H1 (cell line): ENCODE data around the gene COL2A1. TPM values are rescaled to one million over a fixed set of nuclear protein-coding genes. Genes with fewer than 3 reads are reported as not detected.

Experiments used
- CTCF ChIA-PET: fragments of 300-600 bp; sonication (Branson Sonifier 250); formaldehyde crosslinking; loops from one replicate; lab custom pipeline; 2021; ENCODE audit not compliant: partially characterized antibody; lab: Charles Lee
- POLR2A ChIA-PET: fragments of 300-600 bp; sonication (Branson Sonifier 250); formaldehyde crosslinking; loops from one replicate; lab custom pipeline; 2021; ENCODE audit warnings: inconsistent platforms; ENCODE audit not compliant: partially characterized antibody; lab: Charles Lee
- DNase-seq, 2 experiments: peaks; one replicate each; pipeline versions ENCODE4 v3.0.0 to v3.0.0-alpha.2; 2010 to 2022; ENCODE audit warnings: low spot score in 2 of 2, low read depth in 1 of 2, mixed read lengths in 1 of 2
- FAIRE-seq: peaks from 2 replicates; lab custom pipeline; 2011; peaks lifted over from hg19 to GRCh38; lab: Jason Lieb, UNC
- H2AFZ ChIP-seq: 2 replicates; pipeline ENCODE4 v1.8.1; 2012; ENCODE audit warnings: low read length, inconsistent platforms
- H2AK5ac ChIP-seq: 2 replicates; pipeline ENCODE4 v1.6.1; 2013; ENCODE audit warnings: low read depth, low read length
- H2BK120ac ChIP-seq: replicated peaks from 2 replicates; pipeline ENCODE3; 2013; ENCODE audit warnings: low read depth, low read length, inconsistent platforms
- H2BK12ac ChIP-seq: 2 replicates; pipeline ENCODE4 v1.6.1; 2013; ENCODE audit warnings: low read depth, low read length
- H2BK15ac ChIP-seq: 2 replicates; pipeline ENCODE4 v1.6.1; 2013; ENCODE audit warnings: low read length
- H2BK20ac ChIP-seq: 2 replicates; pipeline ENCODE4 v1.6.1; 2013; ENCODE audit warnings: low read length
- H2BK5ac ChIP-seq: 2 replicates; pipeline ENCODE4 v1.6.1; 2013; ENCODE audit warnings: low read depth, low read length
- H3K14ac ChIP-seq: 2 replicates; pipeline ENCODE4 v1.6.1; 2013; ENCODE audit warnings: inconsistent platforms; ENCODE audit not compliant: insufficient read length
- H3K18ac ChIP-seq: 2 replicates; pipeline ENCODE4 v1.6.1; 2013; ENCODE audit warnings: low read length; ENCODE audit errors: extremely low read depth
- H3K23ac ChIP-seq: 2 replicates; pipeline ENCODE4 v1.6.1; 2013; ENCODE audit warnings: inconsistent platforms; ENCODE audit not compliant: insufficient read length
- H3K23me2 ChIP-seq: 2 replicates; pipeline ENCODE4 v1.6.1; 2013; ENCODE audit warnings: low read depth, low read length
- H3K27ac ChIP-seq: 2 replicates; pipeline ENCODE4 v1.6.1; 2011; ENCODE audit warnings: low read depth, low read length, inconsistent platforms
- H3K27me3 ChIP-seq, 4 experiments: replicated peaks in 1 of 4; 1 replicate in 1 of 4; 2 replicates in 3 of 4; pipeline versions ENCODE4 v1.6.1 to v1.8.1; 2011 to 2013; ENCODE audit warnings: low read length in 3 of 4, mild to moderate bottlenecking in 3 of 4, inconsistent platforms in 2 of 4, mixed read lengths in 2 of 4, moderate library complexity in 1 of 4; ENCODE audit not compliant: control insufficient read depth in 3 of 4, insufficient read depth in 3 of 4; ENCODE audit errors: extremely low read depth in 1 of 4
- H3K36me3 ChIP-seq, 4 experiments: 2 replicates each; pipeline versions ENCODE4 v1.6.1 to v1.8.1; 2011 to 2013; ENCODE audit warnings: mild to moderate bottlenecking in 4 of 4, low read length in 3 of 4, moderate library complexity in 2 of 4, control low read depth in 1 of 4, inconsistent platforms in 1 of 4; ENCODE audit not compliant: insufficient read depth in 4 of 4, control insufficient read depth in 2 of 4
- H3K4ac ChIP-seq: replicated peaks from 2 replicates; pipeline ENCODE3; 2013; ENCODE audit warnings: low read length, low read depth, mixed read lengths, inconsistent platforms; ENCODE audit not compliant: insufficient read length
- H3K4me1 ChIP-seq, 4 experiments: replicated peaks in 1 of 4; 1 replicate in 1 of 4; 2 replicates in 3 of 4; pipeline versions ENCODE4 v1.6.1 to v1.8.1; 2011 to 2013; ENCODE audit warnings: low read length in 3 of 4, inconsistent platforms in 2 of 4, mixed read lengths in 1 of 4; ENCODE audit not compliant: insufficient read depth in 4 of 4, control insufficient read depth in 3 of 4
- H3K4me2 ChIP-seq, 2 experiments: 2 replicates each; pipeline versions ENCODE4 v1.6.1 to v1.8.1; 2011 to 2013; ENCODE audit warnings: low read depth in 2 of 2, low read length in 2 of 2, control low read depth in 1 of 2, inconsistent platforms in 1 of 2, mild to moderate bottlenecking in 1 of 2; ENCODE audit not compliant: insufficient read depth in 1 of 2
- H3K4me3 ChIP-seq, 4 experiments: fragments of 200-600, 300-600 bp in 1 of 4; sonication (generic), shearing (Covaris generic), sonication (Bioruptor Twin) in 1 of 4; 2 replicates each; pipeline versions ENCODE4 v1.5.1 to v1.8.1; 2011 to 2016; ENCODE audit warnings: low read length in 4 of 4, low read depth in 3 of 4, control low read depth in 2 of 4, inconsistent platforms in 2 of 4, mild to moderate bottlenecking in 2 of 4, mixed read lengths in 1 of 4, moderate library complexity in 1 of 4; ENCODE audit not compliant: insufficient read depth in 2 of 4; ENCODE audit errors: extremely low read depth in 1 of 4
- H3K56ac ChIP-seq: replicated peaks from 2 replicates; pipeline ENCODE3; 2013; ENCODE audit warnings: low read depth, mild to moderate bottlenecking, mixed read lengths, low read length, inconsistent platforms; ENCODE audit not compliant: insufficient read length
- H3K79me1 ChIP-seq: 2 replicates; pipeline ENCODE4 v1.6.1; 2013; ENCODE audit warnings: low read depth, low read length, control low read depth
- H3K79me2 ChIP-seq, 2 experiments: 2 replicates each; pipeline versions ENCODE4 v1.6.1 to v1.8.1; 2012 to 2013; ENCODE audit warnings: low read length in 2 of 2, mild to moderate bottlenecking in 2 of 2, inconsistent platforms in 1 of 2; ENCODE audit not compliant: insufficient read depth in 2 of 2, control insufficient read depth in 1 of 2
- H3K9ac ChIP-seq, 4 experiments: replicated peaks in 1 of 4; 1 replicate in 1 of 4; 2 replicates in 3 of 4; pipeline versions ENCODE4 v1.6.1 to v1.8.1; 2011 to 2013; ENCODE audit warnings: low read depth in 3 of 4, low read length in 3 of 4, control low read depth in 2 of 4, mild to moderate bottlenecking in 2 of 4, moderate library complexity in 2 of 4, inconsistent platforms in 1 of 4; ENCODE audit errors: extremely low read depth in 1 of 4
- H3K9me3 ChIP-seq, 2 experiments: 2 replicates each; pipeline versions ENCODE4 v1.6.1 to v1.8.1; 2012 to 2013; ENCODE audit warnings: mild to moderate bottlenecking in 2 of 2, moderate library complexity in 2 of 2, control low read depth in 1 of 2, inconsistent platforms in 1 of 2, low read depth in 1 of 2, low read length in 1 of 2, mixed read lengths in 1 of 2; ENCODE audit not compliant: insufficient read depth in 2 of 2
- H4K20me1 ChIP-seq, 2 experiments: replicated peaks in 1 of 2; 2 replicates each; pipeline versions ENCODE3 to v1.8.1; 2011 to 2013; ENCODE audit warnings: inconsistent platforms in 2 of 2, low read length in 2 of 2, mild to moderate bottlenecking in 1 of 2; ENCODE audit not compliant: insufficient read depth in 2 of 2, control insufficient read depth in 1 of 2
- H4K5ac ChIP-seq: 2 replicates; pipeline ENCODE4 v1.6.1; 2013; ENCODE audit warnings: low read length, low read depth, mixed read lengths, inconsistent platforms; ENCODE audit not compliant: insufficient read length
- H4K8ac ChIP-seq: 2 replicates; pipeline ENCODE4 v1.8.0; 2013; ENCODE audit warnings: mild to moderate bottlenecking, moderate library complexity, low read length, inconsistent platforms; ENCODE audit not compliant: insufficient read depth; ENCODE audit errors: extremely low read depth
- H4K91ac ChIP-seq: replicated peaks from 2 replicates; pipeline ENCODE3; 2013; ENCODE audit warnings: low read length, mixed read lengths, inconsistent platforms; ENCODE audit not compliant: insufficient read length
- BCL11A ChIP-seq, 2 experiments: IDR thresholded peaks; one replicate each; pipeline ENCODE4 v1.6.1; 2011; ENCODE audit warnings: low read depth in 2 of 2, low read length in 2 of 2, mild to moderate bottlenecking in 2 of 2
- BRCA1 ChIP-seq: IDR thresholded peaks from 2 replicates; pipeline ENCODE4 v1.6.1; 2012; ENCODE audit warnings: low read depth, low read length, improper control_type of control experiment
- HDAC6 ChIP-seq: IDR thresholded peaks from one replicate; pipeline ENCODE4 v1.7.1; 2012; ENCODE audit warnings: low read depth, mild to moderate bottlenecking, inconsistent platforms, low read length, moderate library complexity
- NANOG ChIP-seq: IDR thresholded peaks from 2 replicates; pipeline ENCODE4 v1.6.1; 2011; ENCODE audit warnings: low read length, low read depth, mild to moderate bottlenecking, inconsistent platforms; ENCODE audit not compliant: insufficient read depth, poor library complexity, severe bottlenecking
- POU5F1 ChIP-seq: IDR thresholded peaks from 2 replicates; pipeline ENCODE4 v1.6.1; 2011; ENCODE audit warnings: low read depth, mild to moderate bottlenecking, low read length, moderate library complexity
- RAD21 ChIP-seq, 2 experiments: IDR thresholded peaks in 1 of 2; conservative IDR thresholded peaks in 1 of 2; 2 replicates each; pipeline ENCODE4 v1.6.1; 2011; ENCODE audit warnings: low read depth in 2 of 2, low read length in 2 of 2, improper control_type of control experiment in 1 of 2, inconsistent platforms in 1 of 2, mild to moderate bottlenecking in 1 of 2, moderate library complexity in 1 of 2
- RXRA ChIP-seq: IDR thresholded peaks from 2 replicates; pipeline ENCODE4 v1.6.1; 2011; ENCODE audit warnings: low read depth, mild to moderate bottlenecking, low read length, moderate library complexity; ENCODE audit not compliant: insufficient read depth
- SIN3A ChIP-seq, 2 experiments: IDR thresholded peaks in 1 of 2; conservative IDR thresholded peaks in 1 of 2; 2 replicates each; pipeline ENCODE4 v1.6.1; 2011 to 2012; ENCODE audit warnings: low read length in 2 of 2, improper control_type of control experiment in 1 of 2, low read depth in 1 of 2, mild to moderate bottlenecking in 1 of 2
- SIX5 ChIP-seq: IDR thresholded peaks from 2 replicates; pipeline ENCODE4 v1.6.1; 2011; ENCODE audit warnings: mild to moderate bottlenecking, low read depth, low read length
- YY1 ChIP-seq: IDR thresholded peaks from 2 replicates; pipeline ENCODE4 v1.6.1; 2011; ENCODE audit warnings: low read depth, mild to moderate bottlenecking, low read length
- WGBS, 2 experiments: shearing (Covaris generic) in 1 of 2; methylation state at CpG; one replicate each; pipeline versions ENCODE4 v1.1.6 to v1.1.7; 2013 to 2015; ENCODE audit warnings: low lambda C conversion rate in 2 of 2, mixed read lengths in 2 of 2, inconsistent platforms in 1 of 2, low coverage in 1 of 2, missing lambda C conversion rate in 1 of 2; ENCODE audit not compliant: insufficient replicate concordance in 2 of 2, insufficient coverage in 1 of 2, insufficient read length in 1 of 2; ENCODE audit errors: extremely low coverage in 1 of 2, missing lambda C conversion rate in 1 of 2; 5-methylcytosine and 5-hydroxymethylcytosine counted together
- polyA plus RNA-seq, 7 experiments: library from polyadenylated mRNA; depleted of rRNA in 3 of 7; stranded (reverse) in 5 of 7; unstranded in 2 of 7; fragments of >200 nt in 5 of 7; fragments of 200-250 nt in 2 of 7; gene quantifications; 1 replicate in 5 of 7; 2 replicates in 1 of 7; 4 replicates in 1 of 7; pipeline versions ENCODE4 v1.2.1 to v1.2.3, GENCODE V29; 2011 to 2013; ENCODE audit warnings: missing spikeins in 2 of 7, mixed read lengths in 2 of 7
- total RNA-seq: library from RNA; stranded (reverse); fragmentation: NEBNext Ultra II Directional; extraction: Animal tissue kit (Norgen Biotek cat#: 25700); gene quantifications from 2 replicates; pipeline ENCODE4 v1.2.1, GENCODE V29; 2021

COL2A1 gene
- total and polyA plus RNA-seq, 2 of the 8 experiments (the other 6 are each of a cell fraction or from before 2014, with no cell fraction given), result 4.2 to 14.6 TPM

DNA sequence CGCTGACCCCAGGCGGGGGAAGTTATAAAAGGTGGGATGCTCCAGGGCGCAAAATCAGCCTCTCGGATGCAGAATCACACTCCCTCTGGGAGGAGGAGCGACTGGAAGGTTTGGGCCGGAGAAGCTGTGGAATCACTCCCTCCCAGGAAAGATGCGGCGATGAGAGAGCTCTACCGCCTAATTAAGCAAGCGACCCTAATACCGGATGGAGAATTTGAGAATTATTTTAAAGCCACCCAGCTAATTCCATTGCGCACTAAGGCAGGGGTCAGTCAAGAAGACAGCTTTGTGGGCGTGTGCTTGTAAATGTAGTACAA, 1.9 kb downstream of the COL2A1 start:
- Histone ChIP-seq H2BK15ac (no peak overlapping the region), H3K9ac (no peak overlapping the region), H3K79me1 (no peaks in the 10 kb centered on the region; the same call in 1 of the 2 replicates), H3K14ac (no peak overlapping the region), H2BK20ac (no peak overlapping the region), H3K9me3 (no peaks in the 10 kb centered on the region), H3K36me3 (no peaks in the 10 kb centered on the region), H3K18ac (no peak overlapping the region), H4K20me1 (peaks cover 5 to 20% of the 10 kb centered on the region in 2 experiments), H3K56ac (no peak overlapping the region), H3K27me3 (peaks cover 66 to 100% (median 99%) of the 10 kb centered on the region in 4 experiments), H2BK5ac (no peak overlapping the region), H3K4me2 (peak overlapping the region; percentile 90 to 99), H4K8ac (no peak overlapping the region), H3K23ac (no peak overlapping the region), H4K5ac (no peak overlapping the region), H2AFZ (no peak overlapping the region), H3K79me2 (no peaks in the 10 kb centered on the region), H3K27ac (no peak overlapping the region), H4K91ac (no peak overlapping the region), H2BK12ac (no peak overlapping the region), H3K23me2 (peaks cover 25% of the 10 kb centered on the region), H3K4me3 (peak overlapping the region; percentile 24 to 60 (median 44); a peak in 7 of 8 replicates), H3K4ac (no peak overlapping the region), H2BK120ac (no peak overlapping the region), H3K4me1 (peaks cover 21 to 34% (median 24%) of the 10 kb centered on the region in 4 experiments), H2AK5ac (no peak overlapping the region)
- FAIRE-seq (no peak), DNase-seq (peak in 1 of 2 experiments; percentile 55)
- CTCF ChIA-PET, result interaction anchor here (0.9 to 2.6 kb wide), 7 partner anchors 21 to 176 kb away, joined by 3 to 11 read pairs (median 4); partner anchors contain the start of gene TMEM106C
- POLR2A ChIA-PET, result interaction anchor here (0.6 to 1.8 kb wide), 5 partner anchors 20 to 409 kb away, joined by 3 to 7 read pairs (median 3); partner anchors contain the start of genes TMEM106C and VDR
- WGBS, 2 experiments, result 3% methylated on average over 13 of the region's 13 CpGs; no CpG with 5 or more reads in 1 of the 2 experiments
- TF ChIP-seq BCL11A (IDR thresholded peaks at IDR 0.05; ENCODE audit: low read depth in 2 of 2, low read length in 2 of 2) (no peak), NANOG (no peak), RAD21 (IDR thresholded peaks at IDR 0.05 in 1 of 2, conservative IDR thresholded peaks at IDR 0.05 in 1 of 2; ENCODE audit: low read depth in 2 of 2, low read length in 2 of 2) (no peak), YY1 (no peak), HDAC6 (no peak), BRCA1 (no peak), RXRA (no peak), SIX5 (no peak), SIN3A (conservative IDR thresholded peaks at IDR 0.05 in 1 of 2, IDR thresholded peaks at IDR 0.05 in 1 of 2; ENCODE audit: low read depth in 1 of 2, low read length in 2 of 2) (no peak), POU5F1 (no peak)
